Keratinocyte (primary cell): ENCODE data around the gene ARSI.
A peak's percentile ranks its signal among the peaks of the same experiment; 100 is the strongest.

ENCODE experiments used
- EZH2 ChIP-seq: IDR thresholded peaks from one replicate; pipeline ENCODE4 v1.6.1; 2012; ENCODE audit warnings: inconsistent platforms, mild to moderate bottlenecking, low read length, moderate library complexity
- TF ChIP-seq, protein P1 (sequence below), 3 experiments: IDR thresholded peaks in 1 of 3; conservative IDR thresholded peaks in 1 of 3; optimal IDR thresholded peaks in 1 of 3; 2 replicates in 2 of 3; 3 replicates in 1 of 3; pipeline versions ENCODE3 to v1.5.1; 2011; ENCODE audit warnings: low read length in 3 of 3, mild to moderate bottlenecking in 3 of 3, moderate library complexity in 2 of 3, control low read depth in 1 of 3, inconsistent platforms in 1 of 3; ENCODE audit not compliant: insufficient read depth in 2 of 3; ENCODE audit errors: extremely low read depth in 1 of 3

DNA sequence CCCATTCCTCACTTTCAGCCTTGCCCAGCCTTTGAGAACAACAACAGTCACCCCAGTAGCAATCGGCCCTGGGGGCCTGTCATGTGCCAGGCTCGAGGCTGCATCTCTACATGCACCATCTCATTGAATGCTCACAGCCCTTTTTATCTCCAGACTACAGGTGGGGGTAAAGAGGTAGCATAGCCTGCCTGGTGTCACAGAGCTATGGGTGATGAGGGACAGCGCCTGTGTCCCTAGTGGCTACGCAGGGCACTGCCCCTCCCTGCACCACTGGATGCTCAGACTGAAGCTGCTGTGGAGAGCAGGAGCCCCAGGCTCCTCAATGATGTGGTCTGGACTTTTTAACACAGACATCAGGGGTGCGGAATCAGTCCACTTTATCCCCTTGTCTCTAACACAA, 15.9 kb downstream of the ARSI start:
- TF ChIP-seq, protein P1, sequence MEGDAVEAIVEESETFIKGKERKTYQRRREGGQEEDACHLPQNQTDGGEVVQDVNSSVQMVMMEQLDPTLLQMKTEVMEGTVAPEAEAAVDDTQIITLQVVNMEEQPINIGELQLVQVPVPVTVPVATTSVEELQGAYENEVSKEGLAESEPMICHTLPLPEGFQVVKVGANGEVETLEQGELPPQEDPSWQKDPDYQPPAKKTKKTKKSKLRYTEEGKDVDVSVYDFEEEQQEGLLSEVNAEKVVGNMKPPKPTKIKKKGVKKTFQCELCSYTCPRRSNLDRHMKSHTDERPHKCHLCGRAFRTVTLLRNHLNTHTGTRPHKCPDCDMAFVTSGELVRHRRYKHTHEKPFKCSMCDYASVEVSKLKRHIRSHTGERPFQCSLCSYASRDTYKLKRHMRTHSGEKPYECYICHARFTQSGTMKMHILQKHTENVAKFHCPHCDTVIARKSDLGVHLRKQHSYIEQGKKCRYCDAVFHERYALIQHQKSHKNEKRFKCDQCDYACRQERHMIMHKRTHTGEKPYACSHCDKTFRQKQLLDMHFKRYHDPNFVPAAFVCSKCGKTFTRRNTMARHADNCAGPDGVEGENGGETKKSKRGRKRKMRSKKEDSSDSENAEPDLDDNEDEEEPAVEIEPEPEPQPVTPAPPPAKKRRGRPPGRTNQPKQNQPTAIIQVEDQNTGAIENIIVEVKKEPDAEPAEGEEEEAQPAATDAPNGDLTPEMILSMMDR (optimal IDR thresholded peaks at IDR 0.05 in 1 of 3, IDR thresholded peaks at IDR 0.05 in 1 of 3, conservative IDR thresholded peaks at IDR 0.05 in 1 of 3; ENCODE audit: extremely low read depth in 1 of 3, insufficient read depth in 2 of 3, low read length in 3 of 3), result peak in 2 of 3 experiments; percentile 10 to 39
- no peak for TF ChIP-seq EZH2
